ENCODE measurements around the gene HPCAL1. TPM values are rescaled to one million over a fixed set of nuclear protein-coding genes. Genes with fewer than 3 reads are reported as not detected.
"Not testable (repeated sequence)": the region's sequence is repeated elsewhere in the genome, so short reads cannot be mapped to it uniquely, and the experiment has no call there.

HPCAL1 gene
- total and polyA plus RNA-seq, 2 of the 4 experiments (the other 2 are of a cell fraction): 8.2 to 33.7 TPM

GRCh38 chr2:10457195-10457594, 154.5 kb downstream of the HPCAL1 start:
- H4K91ac ChIP-seq (ENCODE audit: insufficient read depth, low read depth, low read length); H3K56ac ChIP-seq (ENCODE audit: extremely low read depth, insufficient read depth, low read length); H3K4me3 ChIP-seq (ENCODE audit: insufficient read depth, low read depth, low read length); CTCF ChIA-PET; H4K8ac ChIP-seq (ENCODE audit: low read depth in 2 of 2, low read length in 2 of 2); H2BK20ac ChIP-seq (ENCODE audit: low read depth, low read length); POLR2A ChIA-PET (ENCODE audit: unreplicated experiment); H4K20me1 ChIP-seq (ENCODE audit: insufficient read depth, low read length); H3K9ac ChIP-seq (ENCODE audit: low read depth, low read length); H3K79me1 ChIP-seq (ENCODE audit: low read depth in 1 of 2, low read length in 2 of 2); H3K9me1 ChIP-seq (ENCODE audit: insufficient read depth, low read length); intact Hi-C loops (cut with micrococcal nuclease); DNase-seq; H3K9me3 ChIP-seq (ENCODE audit: control insufficient read depth, insufficient read depth, low read length); H3K36me3 ChIP-seq (ENCODE audit: control insufficient read depth, insufficient read depth, low read length); H3K18ac ChIP-seq (ENCODE audit: low read depth, low read length); BruUV-seq (replicated peaks); H3K4me2 ChIP-seq (ENCODE audit: low read depth, low read length); ATAC-seq (ENCODE audit: low read depth); H2AK5ac ChIP-seq (ENCODE audit: low read depth, low read length); H3K23ac ChIP-seq (ENCODE audit: low read depth, low read length); H3K14ac ChIP-seq (replicated peaks; ENCODE audit: low read depth, low read length); H2BK15ac ChIP-seq (ENCODE audit: low read depth, low read length); H2AK9ac ChIP-seq (replicated peaks; ENCODE audit: low read depth, low read length, poor library complexity); H3K4me1 ChIP-seq (ENCODE audit: control insufficient read depth, insufficient read depth, low read length); H3K4ac ChIP-seq (ENCODE audit: low read depth, low read length); H2AFZ ChIP-seq (replicated peaks; ENCODE audit: low read length, poor library complexity); H2BK120ac ChIP-seq (ENCODE audit: low read depth, low read length); H3K27ac ChIP-seq (ENCODE audit: insufficient read depth, low read length); dilution Hi-C loops (cut with HindIII; ENCODE audit: low sequenced_read_pairs, unreplicated experiment); H2BK5ac ChIP-seq (ENCODE audit: low read depth, low read length, poor library complexity, severe bottlenecking); H4K5ac ChIP-seq (ENCODE audit: low read depth, low read length): not testable (repeated sequence)
- WGBS, 2 experiments (ENCODE audit: extremely low coverage in 2 of 2, insufficient read length in 1 of 2): 88% methylated on average over 2 of the region's 3 CpGs; no CpG with 5 or more reads in 1 of the 2 experiments
- in situ Hi-C loops (cut with MboI; ENCODE audit: low sequenced_read_pairs): loop anchor here (5.0 kb wide), 1 partner anchor 200 kb away; no protein-coding TSS in a partner anchor
- peaks cover 14% of the 10 kb centered on the region for H3K27me3 ChIP-seq (ENCODE audit: control insufficient read depth, insufficient read depth, low read length)
